Dendritic cell treated with granulocyte-macrophage colony-stimulating factor and Interleukin-4, amounts not matched to agents 40 ng/mL and 50 ng/mL, for 4 days (primary cell): Measurements from ENCODE around the gene RNF144A.

Experiments
- H3K27ac Mint-ChIP-seq: one replicate; pipeline ENCODE4 v1.8.0; 2022; ENCODE audit warnings: mild to moderate bottlenecking, mixed read lengths
- H3K27me3 Mint-ChIP-seq: one replicate; pipeline ENCODE4 v1.8.0; 2022; ENCODE audit warnings: mild to moderate bottlenecking, mixed read lengths
- H3K36me3 Mint-ChIP-seq: one replicate; pipeline ENCODE4 v1.8.0; 2022; ENCODE audit warnings: low read depth, mixed read lengths
- H3K4me1 Mint-ChIP-seq: one replicate; pipeline ENCODE4 v1.8.0; 2022; ENCODE audit warnings: low read depth, mixed read lengths
- H3K4me3 Mint-ChIP-seq: one replicate; pipeline ENCODE4 v1.8.0; 2022; ENCODE audit warnings: mild to moderate bottlenecking, moderate library complexity, mixed read lengths
- H3K9me3 Mint-ChIP-seq: one replicate; pipeline ENCODE4 v1.8.0; 2022; ENCODE audit warnings: mixed read lengths
- intact Hi-C: fragments of 100-400 bp; cut with micrococcal nuclease; formaldehyde crosslinking; loops from one replicate; pipeline ENCODE4 v1.15.0; 2022

The RNF144A gene

GRCh38 chr2:6955511-6956136 lies 38.4 kb downstream of the RNF144A start:
- H3K27ac Mint-ChIP-seq, result no peak overlapping the region
- no peaks in the 10 kb centered on the region for H3K27me3 Mint-ChIP-seq
- no peaks in the 10 kb centered on the region for H3K4me1 Mint-ChIP-seq
- no peaks in the 10 kb centered on the region for H3K36me3 Mint-ChIP-seq
- intact Hi-C loops, result no loop called here
- no peak overlapping the region for H3K4me3 Mint-ChIP-seq
- H3K9me3 Mint-ChIP-seq, result no peaks in the 10 kb centered on the region

GRCh38 chr2:6956566-6956965 lies 39.4 kb downstream of the RNF144A start:
- H3K36me3 Mint-ChIP-seq, result no peaks in the 10 kb centered on the region
- H3K4me3 Mint-ChIP-seq, result no peak overlapping the region
- intact Hi-C loops, result no loop called here
- H3K27me3 Mint-ChIP-seq, result no peaks in the 10 kb centered on the region
- no peaks in the 10 kb centered on the region for H3K4me1 Mint-ChIP-seq
- H3K9me3 Mint-ChIP-seq, result no peaks in the 10 kb centered on the region
- no peak overlapping the region for H3K27ac Mint-ChIP-seq

- no peak overlapping the region for H3K27ac Mint-ChIP-seq
- H3K36me3 Mint-ChIP-seq, result no peaks in the 10 kb centered on the region
- no peaks in the 10 kb centered on the region for H3K4me1 Mint-ChIP-seq
- no peak overlapping the region for H3K4me3 Mint-ChIP-seq
- H3K27me3 Mint-ChIP-seq, result no peaks in the 10 kb centered on the region
- intact Hi-C loops, result no loop called here
- H3K9me3 Mint-ChIP-seq, result no peaks in the 10 kb centered on the region
Observed at GRCh38 chr2:6957031-6957714, 40.0 kb downstream of the RNF144A start.

GRCh38 chr2:6957910-6958615 lies 40.9 kb downstream of the RNF144A start:
- H3K4me1 Mint-ChIP-seq, result no peaks in the 10 kb centered on the region

GRCh38 chr2:6958616-6959235 lies 41.5 kb downstream of the RNF144A start:
- Mint-ChIP-seq H3K27ac (no peak overlapping the region), H3K4me3 (no peak overlapping the region)

More at GRCh38 chr2:6957910-6958615, 40.9 kb downstream of the RNF144A start:
- intact Hi-C loops, result no loop called here
- Mint-ChIP-seq H3K27ac (no peak overlapping the region), H3K27me3 (no peaks in the 10 kb centered on the region), H3K4me3 (no peak overlapping the region), H3K36me3 (no peaks in the 10 kb centered on the region), H3K9me3 (no peaks in the 10 kb centered on the region)

GRCh38 chr2:6959751-6960150 lies 42.5 kb downstream of the RNF144A start:
- Mint-ChIP-seq H3K36me3 (no peaks in the 10 kb centered on the region), H3K9me3 (no peaks in the 10 kb centered on the region), H3K4me1 (no peaks in the 10 kb centered on the region), H3K27ac (no peak overlapping the region), H3K27me3 (no peaks in the 10 kb centered on the region), H3K4me3 (no peak overlapping the region)
- intact Hi-C loops, result no loop called here

More at GRCh38 chr2:6958616-6959235, 41.5 kb downstream of the RNF144A start:
- intact Hi-C loops, result no loop called here
- Mint-ChIP-seq H3K4me1 (no peaks in the 10 kb centered on the region), H3K27me3 (no peaks in the 10 kb centered on the region), H3K36me3 (no peaks in the 10 kb centered on the region), H3K9me3 (no peaks in the 10 kb centered on the region)

GRCh38 chr2:6960659-6961058 lies 43.4 kb downstream of the RNF144A start:
- Mint-ChIP-seq H3K4me3 (no peak overlapping the region), H3K4me1 (no peaks in the 10 kb centered on the region), H3K27ac (no peak overlapping the region), H3K27me3 (no peaks in the 10 kb centered on the region), H3K9me3 (no peaks in the 10 kb centered on the region), H3K36me3 (no peaks in the 10 kb centered on the region)
- intact Hi-C loops, result no loop called here

GRCh38 chr2:6963727-6964126 lies 46.5 kb downstream of the RNF144A start:
- H3K27ac Mint-ChIP-seq, result no peak overlapping the region
- intact Hi-C loops, result no loop called here

GRCh38 chr2:6965071-6965795 lies 48.0 kb downstream of the RNF144A start:
- no peaks in the 10 kb centered on the region for H3K9me3 Mint-ChIP-seq
- no peak overlapping the region for H3K27ac Mint-ChIP-seq
- no peaks in the 10 kb centered on the region for H3K36me3 Mint-ChIP-seq
- H3K4me3 Mint-ChIP-seq, result no peak overlapping the region
- intact Hi-C loops, result no loop called here
- no peaks in the 10 kb centered on the region for H3K27me3 Mint-ChIP-seq
- no peaks in the 10 kb centered on the region for H3K4me1 Mint-ChIP-seq

More at GRCh38 chr2:6963727-6964126, 46.5 kb downstream of the RNF144A start:
- Mint-ChIP-seq H3K36me3 (no peaks in the 10 kb centered on the region), H3K9me3 (no peaks in the 10 kb centered on the region), H3K4me3 (no peak overlapping the region), H3K27me3 (no peaks in the 10 kb centered on the region), H3K4me1 (no peaks in the 10 kb centered on the region)

GRCh38 chr2:6966446-6966940 lies 49.3 kb downstream of the RNF144A start:
- no peaks in the 10 kb centered on the region for H3K27me3 Mint-ChIP-seq
- no peaks in the 10 kb centered on the region for H3K36me3 Mint-ChIP-seq
- H3K9me3 Mint-ChIP-seq, result no peaks in the 10 kb centered on the region
- peaks cover 6% of the 10 kb centered on the region for H3K4me1 Mint-ChIP-seq
- intact Hi-C loops, result no loop called here
- H3K27ac Mint-ChIP-seq, result no peak overlapping the region
- H3K4me3 Mint-ChIP-seq, result no peak overlapping the region

- Mint-ChIP-seq H3K9me3 (no peaks in the 10 kb centered on the region), H3K27ac (no peak overlapping the region), H3K4me1 (peaks cover 6% of the 10 kb centered on the region), H3K27me3 (no peaks in the 10 kb centered on the region), H3K4me3 (no peak overlapping the region), H3K36me3 (no peaks in the 10 kb centered on the region)
- intact Hi-C loops, result no loop called here
Observed at GRCh38 chr2:6967301-6967700, 50.1 kb downstream of the RNF144A start.

- Mint-ChIP-seq H3K9me3 (no peaks in the 10 kb centered on the region), H3K4me3 (no peak overlapping the region), H3K27ac (no peak overlapping the region), H3K4me1 (peaks cover 6% of the 10 kb centered on the region), H3K36me3 (no peaks in the 10 kb centered on the region), H3K27me3 (no peaks in the 10 kb centered on the region)
- intact Hi-C loops, result no loop called here
Observed at GRCh38 chr2:6968319-6969100, 51.3 kb downstream of the RNF144A start.

- Mint-ChIP-seq H3K27ac (no peak overlapping the region), H3K4me1 (peaks cover 6% of the 10 kb centered on the region), H3K27me3 (no peaks in the 10 kb centered on the region), H3K36me3 (no peaks in the 10 kb centered on the region), H3K9me3 (no peaks in the 10 kb centered on the region), H3K4me3 (no peak overlapping the region)
- intact Hi-C loops, result no loop called here
Observed at GRCh38 chr2:6970551-6970950, 53.3 kb downstream of the RNF144A start.
